Activated naive CD4-positive, alpha-beta T cell treated with anti-CD3 and anti-CD28 coated beads for 36 hours (primary cell): ENCODE data around the gene MRLN. TPM values are rescaled to one million over a fixed set of nuclear protein-coding genes. Genes with fewer than 3 reads are reported as not detected.
"Not testable (repeated sequence)": the region's sequence is repeated elsewhere in the genome, so short reads cannot be mapped to it uniquely, and the experiment has no call there.

Experiments
- CTCF ChIA-PET: fragments of 350-600 bp; sonication (Branson Sonifier 250); formaldehyde crosslinking; loops from one replicate; lab custom pipeline; 2021; ENCODE audit warnings: antibody characterized with exemption; lab: Charles Lee
- DNase-seq: peaks from one replicate; pipeline ENCODE4 v3.0.0-alpha.2; 2020
- H3K27ac Mint-ChIP-seq: one replicate; pipeline ENCODE4 v1.8.0; 2021; ENCODE audit warnings: mild to moderate bottlenecking, mixed read lengths
- H3K27me3 Mint-ChIP-seq: one replicate; pipeline ENCODE4 v1.8.0; 2021; ENCODE audit warnings: low read depth, mixed read lengths
- H3K36me3 Mint-ChIP-seq: one replicate; pipeline ENCODE4 v1.8.0; 2021; ENCODE audit warnings: low read depth, mixed read lengths
- H3K4me1 Mint-ChIP-seq: one replicate; pipeline ENCODE4 v1.8.0; 2021; ENCODE audit warnings: low read depth, mixed read lengths
- H3K4me3 Mint-ChIP-seq: one replicate; pipeline ENCODE4 v1.8.0; 2021; ENCODE audit warnings: mild to moderate bottlenecking, moderate library complexity, mixed read lengths
- H3K9me3 Mint-ChIP-seq: one replicate; pipeline ENCODE4 v1.8.0; 2021; ENCODE audit warnings: mixed read lengths
- intact Hi-C: fragments of 100-400 bp; cut with micrococcal nuclease; formaldehyde crosslinking; loops from one replicate; pipeline ENCODE4 v1.15.1; 2023
- total RNA-seq, 2 experiments: library from RNA; stranded (reverse); gene quantifications; one replicate each; pipeline ENCODE4 v1.2.3, GENCODE V29; 2021

The MRLN gene
- not detected for total RNA-seq

DNA sequence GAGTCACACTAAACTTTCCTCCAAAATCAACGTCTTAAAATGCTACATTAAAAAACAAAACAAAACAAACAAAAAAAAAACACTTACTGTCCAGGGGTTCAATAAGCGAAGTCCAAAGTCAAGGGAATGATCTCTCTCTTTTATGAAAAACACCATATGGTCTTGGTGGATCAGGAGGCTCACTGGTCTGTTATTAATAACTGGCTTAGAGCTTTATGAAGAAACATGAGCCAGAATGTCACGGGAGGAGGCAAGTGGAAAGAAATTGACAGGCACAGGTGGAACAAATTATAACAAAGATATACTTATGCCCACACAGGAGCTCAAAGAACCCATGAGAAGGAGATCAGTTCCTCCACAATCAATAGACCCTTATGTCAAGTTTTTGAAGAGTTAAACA is at the start of gene MRLN:
MRLN (minus strand) TSS at position 189 of the 400 bp plus-strand sequence.
- no peaks in the 10 kb centered on the region for H3K9me3 Mint-ChIP-seq
- H3K36me3 Mint-ChIP-seq = no peaks in the 10 kb centered on the region
- intact Hi-C loops = no loop called here
- CTCF ChIA-PET = no interaction called here
- no peaks in the 10 kb centered on the region for H3K4me1 Mint-ChIP-seq
- peaks cover 22% of the 10 kb centered on the region for H3K27me3 Mint-ChIP-seq
- DNase-seq = no peak
- no peak within 1 kb of the TSS for H3K4me3 Mint-ChIP-seq
- H3K27ac Mint-ChIP-seq = no peak within 1 kb of the TSS

DNA sequence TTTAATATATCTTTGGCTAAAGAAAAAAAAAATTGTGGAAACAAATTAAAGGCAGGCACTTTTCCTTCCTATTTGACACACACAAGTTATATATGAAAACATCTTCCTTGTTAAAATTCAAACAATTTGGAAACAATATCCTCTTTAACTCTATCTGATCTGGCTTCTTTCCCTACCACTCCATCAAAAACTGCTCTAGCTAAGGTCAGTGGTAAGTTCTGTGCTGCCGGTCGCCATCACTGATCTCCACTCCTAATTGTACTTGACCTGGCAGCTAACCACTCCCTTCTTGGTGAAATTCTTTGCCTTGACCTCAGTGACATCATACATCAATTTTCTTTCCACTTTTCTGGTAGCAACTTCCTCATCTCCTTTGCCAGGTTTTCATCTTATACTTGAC is 47.9 kb upstream of the MRLN start:
- no peaks in the 10 kb centered on the region for H3K27me3 Mint-ChIP-seq
- H3K9me3 Mint-ChIP-seq = peaks cover 3% of the 10 kb centered on the region
- CTCF ChIA-PET = no interaction called here
- peaks cover 61% of the 10 kb centered on the region for H3K36me3 Mint-ChIP-seq
- intact Hi-C loops = no loop called here
- H3K4me3 Mint-ChIP-seq = no peak overlapping the region
- H3K27ac Mint-ChIP-seq = no peak overlapping the region
- H3K4me1 Mint-ChIP-seq = peaks cover 7% of the 10 kb centered on the region
- DNase-seq = no peak

DNA sequence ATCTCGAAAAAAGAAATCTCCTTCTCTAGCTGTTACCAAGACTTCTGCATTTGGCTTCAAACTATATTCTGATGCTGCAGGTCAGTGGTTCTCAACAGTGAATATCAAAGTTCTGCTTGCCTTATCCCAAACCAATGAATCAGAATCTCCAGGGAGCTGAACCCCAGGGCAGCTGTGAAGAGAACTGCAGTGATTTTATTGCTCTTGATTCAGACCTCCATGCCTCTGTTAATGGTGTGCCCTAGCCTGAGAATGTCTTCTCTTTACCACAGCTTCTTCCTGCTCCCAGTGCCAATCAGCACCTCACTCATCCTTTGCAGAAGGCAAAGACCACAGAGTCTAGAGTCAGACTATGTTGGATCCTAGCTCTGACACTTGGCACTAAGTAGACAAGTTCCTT is 46.2 kb upstream of the MRLN start:
- no peak for DNase-seq
- Mint-ChIP-seq H3K27ac (no peak overlapping the region), H3K9me3 (peaks cover 3% of the 10 kb centered on the region), H3K4me1 (peaks cover 7% of the 10 kb centered on the region), H3K4me3 (no peak overlapping the region), H3K36me3 (peaks cover 62% of the 10 kb centered on the region), H3K27me3 (no peaks in the 10 kb centered on the region)
- intact Hi-C loops = no loop called here
- CTCF ChIA-PET = interaction anchor here (1.2 kb wide), 1 partner anchor 182 kb away, joined by 3 read pairs; no protein-coding TSS in a partner anchor

DNA sequence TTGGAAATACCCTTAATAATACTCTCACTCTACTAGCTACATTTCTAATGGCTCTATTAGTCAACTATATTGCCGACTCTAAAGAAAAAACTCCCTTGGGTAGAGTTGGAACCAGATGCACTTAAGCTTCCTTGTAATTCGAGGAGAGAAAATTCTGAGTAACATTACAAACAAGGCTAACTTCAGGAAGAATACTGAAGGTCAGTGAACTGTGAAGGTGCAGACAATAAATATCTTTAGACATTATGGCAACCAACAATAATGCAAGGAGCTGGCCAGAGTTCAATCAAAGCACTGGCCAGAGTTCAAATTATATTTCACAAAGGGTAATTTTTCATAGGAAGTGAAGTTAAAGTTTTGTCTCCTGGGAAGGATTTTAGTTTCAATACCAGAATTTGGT is 40.7 kb upstream of the MRLN start:
- CTCF ChIA-PET = interaction anchor here (0.8 to 1.3 kb wide), 3 partner anchors 21 to 167 kb away, joined by 3 to 4 read pairs (median 4); no protein-coding TSS in a partner anchor
- H3K27ac Mint-ChIP-seq = no peak overlapping the region

DNA sequence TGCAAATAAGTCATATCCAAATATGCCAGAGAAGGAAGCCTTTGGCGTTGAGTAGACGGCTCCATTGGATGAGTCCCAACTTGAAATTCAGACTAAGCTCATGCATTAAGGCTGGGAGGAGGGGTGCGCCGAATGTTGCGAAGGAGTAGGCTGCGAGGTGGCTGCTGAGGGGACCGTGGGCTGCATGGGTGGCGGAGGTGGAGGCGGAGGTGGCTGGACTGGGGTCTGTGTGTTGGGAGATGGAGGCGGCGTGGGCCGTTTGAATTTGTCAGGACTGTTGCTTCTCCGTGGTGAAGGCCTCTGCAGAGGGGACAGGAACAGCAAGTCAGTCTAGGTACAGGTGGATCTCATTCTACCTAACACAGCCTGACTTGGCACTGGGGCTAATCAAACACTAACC is 39.6 kb upstream of the MRLN start:
- H3K27me3 Mint-ChIP-seq = no peaks in the 10 kb centered on the region
- no peak for DNase-seq
- H3K36me3 Mint-ChIP-seq = peaks cover 56% of the 10 kb centered on the region
- CTCF ChIA-PET = interaction anchor here (0.8 to 1.1 kb wide), 3 partner anchors 13 to 115 kb away, joined by 3 to 4 read pairs (median 3); no protein-coding TSS in a partner anchor
- H3K9me3 Mint-ChIP-seq = peaks cover 3% of the 10 kb centered on the region
- H3K4me1 Mint-ChIP-seq = peaks cover 7% of the 10 kb centered on the region
- intact Hi-C loops = no loop called here
- no peak overlapping the region for H3K27ac Mint-ChIP-seq
- H3K4me3 Mint-ChIP-seq = no peak overlapping the region

More for the DNA sequence above, 40.7 kb upstream of the MRLN start:
- peaks cover 59% of the 10 kb centered on the region for H3K36me3 Mint-ChIP-seq
- no peak overlapping the region for H3K4me3 Mint-ChIP-seq
- H3K27me3 Mint-ChIP-seq = no peaks in the 10 kb centered on the region
- peaks cover 3% of the 10 kb centered on the region for H3K9me3 Mint-ChIP-seq
- peaks cover 7% of the 10 kb centered on the region for H3K4me1 Mint-ChIP-seq
- intact Hi-C loops = no loop called here
- no peak for DNase-seq

DNA sequence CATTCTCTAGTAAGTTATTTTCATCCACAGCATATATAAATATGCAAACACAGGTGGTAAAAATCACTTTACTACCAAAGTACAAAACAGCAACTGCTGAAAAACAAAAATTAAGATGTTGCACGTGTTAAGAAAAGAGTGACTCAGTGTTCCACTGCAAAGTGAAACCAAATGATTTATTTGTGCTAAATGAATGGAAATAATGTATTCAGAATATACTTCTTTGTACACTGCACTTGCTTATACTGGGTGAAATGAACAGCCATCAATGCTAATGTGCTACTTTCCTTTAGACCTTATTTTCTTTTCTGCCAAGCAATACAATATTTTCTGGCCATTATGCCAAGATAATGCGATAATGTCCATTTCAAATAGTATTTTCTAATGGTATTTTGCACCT is 38.3 kb upstream of the MRLN start:
- Mint-ChIP-seq H3K27me3 (no peaks in the 10 kb centered on the region), H3K36me3 (peaks cover 45% of the 10 kb centered on the region), H3K9me3 (no peaks in the 10 kb centered on the region), H3K4me3 (no peak overlapping the region), H3K27ac (no peak overlapping the region), H3K4me1 (peaks cover 7% of the 10 kb centered on the region)
- CTCF ChIA-PET = no interaction called here
- no peak for DNase-seq
- intact Hi-C loops = no loop called here

DNA sequence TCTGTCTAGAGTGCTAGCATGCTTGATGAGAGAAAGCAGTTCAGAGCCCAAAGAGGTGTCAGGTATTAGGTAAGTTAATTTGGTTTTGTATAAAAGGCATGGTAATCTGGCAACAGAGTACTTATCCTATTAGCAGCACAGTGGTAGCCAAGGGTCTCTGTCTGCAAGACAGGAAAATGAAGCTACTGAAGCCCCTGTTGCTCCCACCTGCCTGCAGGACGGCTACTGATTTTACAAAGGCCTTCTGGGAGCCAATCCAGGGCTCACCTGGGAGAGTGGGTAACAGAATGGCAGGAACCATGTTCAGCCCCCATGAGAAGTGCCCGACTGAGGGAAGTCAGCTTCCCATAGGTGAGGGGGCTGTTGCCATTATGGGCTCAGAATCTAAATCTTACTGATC is 36.8 kb upstream of the MRLN start:
- intact Hi-C loops, H3K4me1 Mint-ChIP-seq, DNase-seq, CTCF ChIA-PET, H3K9me3 Mint-ChIP-seq, H3K27ac Mint-ChIP-seq, H3K27me3 Mint-ChIP-seq, H3K4me3 Mint-ChIP-seq: not testable (repeated sequence)
- H3K36me3 Mint-ChIP-seq = peaks cover 38% of the 10 kb centered on the region

DNA sequence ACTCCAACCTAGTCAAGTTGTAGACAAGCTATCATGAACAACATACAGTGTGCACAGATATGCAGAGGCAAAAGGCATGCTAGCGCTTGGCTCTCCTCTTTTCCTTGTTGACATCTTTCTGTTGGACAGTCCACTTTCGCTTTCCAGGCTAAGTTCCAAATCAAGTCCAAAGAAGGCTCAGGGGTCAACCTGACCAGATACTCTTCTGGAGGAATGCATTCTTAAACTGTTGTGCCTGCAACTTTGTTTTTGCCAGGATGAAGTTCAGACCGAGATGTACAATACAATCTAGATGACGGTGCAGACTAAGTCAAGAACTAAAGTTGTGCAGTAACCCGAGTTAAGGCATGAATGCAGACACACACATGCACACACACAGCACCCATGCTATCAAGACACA is 35.7 kb upstream of the MRLN start:
- H3K27ac Mint-ChIP-seq, intact Hi-C loops, CTCF ChIA-PET, H3K4me3 Mint-ChIP-seq, H3K9me3 Mint-ChIP-seq, H3K4me1 Mint-ChIP-seq, H3K27me3 Mint-ChIP-seq, DNase-seq: not testable (repeated sequence)
- H3K36me3 Mint-ChIP-seq = peaks cover 26% of the 10 kb centered on the region

DNA sequence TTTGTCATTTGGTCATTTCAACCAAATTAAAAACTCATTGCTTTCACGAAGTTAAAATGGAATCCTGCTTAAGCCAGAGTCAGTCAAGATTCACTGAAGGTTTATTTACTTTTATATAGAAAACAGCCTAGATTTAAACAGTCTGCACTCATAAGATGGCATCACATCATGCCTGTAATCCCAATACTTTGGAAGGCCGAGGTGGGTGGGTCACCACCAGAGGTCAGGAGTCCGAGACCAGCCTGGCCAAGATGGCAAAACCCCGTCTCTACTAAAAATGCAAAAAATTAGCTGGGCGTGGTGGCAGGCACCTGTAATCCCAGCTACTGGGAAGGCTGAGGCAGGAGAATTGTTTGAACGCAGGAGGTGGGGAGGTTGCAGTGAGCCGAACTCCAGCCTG is 33.8 kb upstream of the MRLN start:
- intact Hi-C loops, H3K27ac Mint-ChIP-seq, H3K9me3 Mint-ChIP-seq, H3K4me3 Mint-ChIP-seq, H3K4me1 Mint-ChIP-seq, DNase-seq, H3K27me3 Mint-ChIP-seq: not testable (repeated sequence)
- H3K36me3 Mint-ChIP-seq = peaks cover 15% of the 10 kb centered on the region
- CTCF ChIA-PET = interaction anchor here (0.6 kb wide), 1 partner anchor 21 kb away, joined by 3 read pairs; no protein-coding TSS in a partner anchor

DNA sequence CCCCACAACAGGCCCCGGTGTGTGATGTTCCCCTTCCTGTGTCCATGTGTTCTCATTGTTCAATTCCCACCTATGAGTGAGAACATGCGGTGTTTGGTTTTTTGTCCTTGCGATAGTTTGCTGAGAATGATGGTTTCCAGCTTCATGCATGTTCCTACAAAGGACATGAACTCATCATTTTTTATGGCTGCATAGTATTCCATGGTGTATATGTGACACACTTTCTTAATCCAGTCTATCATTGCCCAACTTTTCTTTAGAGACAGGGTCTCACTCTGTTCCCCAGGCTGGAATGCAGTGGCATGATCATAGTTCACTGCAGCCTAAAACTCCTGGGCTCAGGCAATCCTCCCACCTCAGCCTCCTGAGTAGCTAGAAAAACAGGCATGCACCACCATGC is 32.2 kb upstream of the MRLN start:
- H3K4me1 Mint-ChIP-seq, H3K4me3 Mint-ChIP-seq, DNase-seq, intact Hi-C loops, CTCF ChIA-PET, H3K36me3 Mint-ChIP-seq, H3K27me3 Mint-ChIP-seq, H3K9me3 Mint-ChIP-seq, H3K27ac Mint-ChIP-seq: not testable (repeated sequence)

DNA sequence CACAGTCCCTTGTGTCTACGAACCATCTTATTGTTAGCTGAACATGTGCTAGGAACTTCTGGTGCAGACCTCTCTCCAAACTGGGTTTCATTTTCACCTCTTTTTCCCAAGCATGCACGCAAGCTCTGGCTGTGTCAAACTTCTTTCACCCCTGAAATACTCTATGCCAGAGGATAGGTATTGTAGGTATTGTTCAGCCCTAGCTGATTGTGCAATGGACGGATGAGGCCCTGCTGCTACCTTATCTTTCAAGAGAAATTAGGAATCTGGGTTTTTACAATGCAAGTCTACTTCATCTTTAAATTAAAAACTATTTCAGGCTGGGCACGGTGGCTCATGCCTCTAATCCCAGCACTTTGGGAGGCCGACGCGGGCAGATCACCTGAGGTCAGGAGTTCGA is 28.3 kb upstream of the MRLN start:
- no peak overlapping the region for H3K27ac Mint-ChIP-seq
- CTCF ChIA-PET = interaction anchor here (0.6 kb wide), 1 partner anchor 591 kb away, joined by 3 read pairs; no protein-coding TSS in a partner anchor
- intact Hi-C loops = no loop called here
- peaks cover 5% of the 10 kb centered on the region for H3K9me3 Mint-ChIP-seq
- DNase-seq = no peak
- no peaks in the 10 kb centered on the region for H3K27me3 Mint-ChIP-seq
- H3K4me3 Mint-ChIP-seq = no peak overlapping the region
- H3K4me1 Mint-ChIP-seq = no peaks in the 10 kb centered on the region
- no peaks in the 10 kb centered on the region for H3K36me3 Mint-ChIP-seq

DNA sequence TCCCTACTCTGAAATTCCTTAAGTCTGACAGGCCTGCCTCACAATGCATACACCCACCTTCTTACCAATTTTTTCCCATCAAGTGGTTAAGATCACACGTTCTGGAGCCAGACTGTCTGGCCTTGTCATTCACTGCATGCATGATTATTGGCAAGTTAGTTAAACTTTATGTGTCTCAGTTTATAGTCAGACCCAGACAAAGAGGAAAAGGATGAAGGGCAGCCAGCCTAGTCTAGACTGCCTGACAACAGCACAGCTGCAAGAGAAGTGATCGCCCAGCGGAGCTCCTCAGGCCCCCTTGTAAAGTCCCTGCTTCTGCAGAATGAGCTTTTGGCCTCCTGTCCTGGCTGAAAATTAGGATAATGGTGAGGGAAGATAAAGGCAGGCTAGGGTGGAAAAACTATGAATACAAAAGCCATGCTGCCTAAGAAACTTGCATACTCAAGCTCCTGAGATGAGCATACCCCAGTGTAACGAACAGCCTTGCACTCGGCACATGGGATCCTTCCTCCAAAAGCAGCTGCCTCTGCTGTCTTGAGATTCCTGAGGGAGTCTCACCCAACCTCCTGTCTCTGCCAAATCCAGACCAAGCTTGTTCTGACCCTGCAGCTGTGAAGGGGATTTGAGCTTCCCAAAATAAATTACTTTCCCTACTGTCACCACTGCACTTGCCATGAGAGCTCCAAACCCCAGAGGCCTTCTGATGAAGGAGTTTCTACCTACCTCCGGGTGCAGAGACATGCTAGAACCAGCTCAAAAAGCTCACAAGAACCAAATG is 26.7 kb upstream of the MRLN start:
- Mint-ChIP-seq H3K4me3 (no peak overlapping the region), H3K27me3 (no peaks in the 10 kb centered on the region), H3K36me3 (no peaks in the 10 kb centered on the region), H3K4me1 (no peaks in the 10 kb centered on the region), H3K27ac (no peak overlapping the region), H3K9me3 (peaks cover 5% of the 10 kb centered on the region)
- DNase-seq = no peak
- CTCF ChIA-PET = interaction anchor here (0.5 to 0.7 kb wide), 2 partner anchors 13 to 125 kb away, joined by 3 read pairs; no protein-coding TSS in a partner anchor
- intact Hi-C loops = no loop called here

DNA sequence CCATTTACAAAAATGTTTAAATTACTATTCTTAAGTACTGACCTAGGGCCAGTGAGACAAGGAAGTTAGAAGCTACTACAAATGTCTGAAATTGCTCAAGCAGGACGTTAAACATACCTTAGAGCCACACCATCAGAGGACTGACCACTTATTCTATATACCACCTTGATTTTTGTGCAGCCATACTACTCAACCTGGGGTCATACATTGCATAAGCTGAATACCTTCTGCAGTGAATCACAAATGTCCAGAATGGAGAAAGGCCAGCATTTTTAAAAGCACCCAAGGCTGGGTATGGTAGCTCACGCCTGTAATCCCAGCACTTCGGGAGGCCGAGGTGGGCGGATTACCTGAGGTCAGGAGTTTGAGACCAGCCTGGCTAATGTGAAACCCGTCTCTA is 21.2 kb upstream of the MRLN start:
- H3K27me3 Mint-ChIP-seq = no peaks in the 10 kb centered on the region
- H3K27ac Mint-ChIP-seq = no peak overlapping the region
- intact Hi-C loops = no loop called here
- no peak overlapping the region for H3K4me3 Mint-ChIP-seq
- H3K4me1 Mint-ChIP-seq = no peaks in the 10 kb centered on the region
- CTCF ChIA-PET = interaction anchor here (0.7 kb wide), 1 partner anchor 187 kb away, joined by 3 read pairs; no protein-coding TSS in a partner anchor
- H3K9me3 Mint-ChIP-seq = peaks cover 5% of the 10 kb centered on the region
- H3K36me3 Mint-ChIP-seq = no peaks in the 10 kb centered on the region
- no peak for DNase-seq
